Heart left ventricle (tissue), 13 donors: Measurements from ENCODE around the gene RUFY1.

Experiments
- CTCF ChIP-seq, 12 donors: fragments of 200-600 bp; sonication (generic) in 4 of 12; IDR thresholded peaks; one replicate each; pipeline versions ENCODE4 v1.5.0 to v1.8.0; 2018 to 2022; ENCODE audit warnings: antibody characterized with exemption in 12 of 12, mild to moderate bottlenecking in 5 of 12
- POLR2A ChIP-seq, 2 donors: fragments of 450-650 bp; IDR thresholded peaks; one replicate each; pipeline ENCODE4 v1.6.1; 2017; ENCODE audit warnings: antibody characterized with exemption in 2 of 2, mild to moderate bottlenecking in 2 of 2, moderate library complexity in 2 of 2
- donor health status: ischemic (EF 13 %, LVEDD 7.1; RV severe dilation, severe dysfunction).
- donor health status: DM: no; HTN: yes; CAD: no.
- donor health status: DM: no; HTN: no; CAD: no.
- donor health status: ischemic (EF 25% LVEDD 6.9; RV normal size, moderate dysfunction).
- donor health status: ischemic (EF 25% LVEDD 5.7; RV mildly dilated, moderate dysfunction).
- donor health status: ischemic (EF 35%, LVEDD 5.7; RV mildly dilated, moderate dysfunction).
- donor health status: nonischemic (EF 11% LVEDD 7.7; RV severe dilation, severe dysfunction).
- donor health status: DM: yes; HTN: yes; CAD: no.
- donor health status: PGD.
- donor health status: ischemic (EF 29% LVEDD 5.4; RV normal size, mild dysfunction).
- donor health status: nonischemic (EF 23%, LVEDD 6.1; RV moderate dilation, normal function).

GRCh38 chr5:179572386-179572785, 22.0 kb downstream of the RUFY1 start:
- TF ChIP-seq CTCF (IDR thresholded peaks at IDR 0.05) (no peak), POLR2A (IDR thresholded peaks at IDR 0.05) (no peak)
